Neuronal stem cell (in vitro differentiated cells): ENCODE data around the gene TOX2.

Source experiments
- DNase-seq: peaks from one replicate; pipeline ENCODE4 v3.0.0-alpha.2; 2013; ENCODE audit warnings: low spot score
- H2AFZ ChIP-seq: one replicate; pipeline ENCODE4 v1.6.1; 2013; ENCODE audit warnings: mild to moderate bottlenecking, low read length, inconsistent platforms
- H2AK5ac ChIP-seq: 2 replicates; pipeline ENCODE4 v1.6.1; 2013; ENCODE audit warnings: low read depth, mild to moderate bottlenecking, inconsistent platforms, low read length, moderate library complexity, mixed read lengths
- H2BK120ac ChIP-seq: 2 replicates; pipeline ENCODE4 v1.6.1; 2013; ENCODE audit warnings: low read depth, mild to moderate bottlenecking, inconsistent platforms, low read length, moderate library complexity, mixed read lengths
- H2BK12ac ChIP-seq: one replicate; pipeline ENCODE4 v1.6.1; 2013; ENCODE audit warnings: low read length, inconsistent platforms
- H2BK15ac ChIP-seq: 2 replicates; pipeline ENCODE4 v1.6.1; 2013; ENCODE audit warnings: mild to moderate bottlenecking, low read length, inconsistent platforms, mixed read lengths
- H2BK5ac ChIP-seq: one replicate; pipeline ENCODE4 v1.6.1; 2013; ENCODE audit warnings: inconsistent platforms, mild to moderate bottlenecking, low read length, moderate library complexity
- H3K14ac ChIP-seq: one replicate; pipeline ENCODE4 v1.6.1; 2013; ENCODE audit warnings: low read length, inconsistent platforms
- H3K18ac ChIP-seq: 2 replicates; pipeline ENCODE4 v1.6.1; 2013; ENCODE audit warnings: low read length, inconsistent platforms
- H3K23ac ChIP-seq: 2 replicates; pipeline ENCODE4 v1.6.1; 2013; ENCODE audit warnings: low read depth, mild to moderate bottlenecking, mixed read lengths, low read length, inconsistent platforms; ENCODE audit not compliant: poor library complexity
- H3K27ac ChIP-seq: replicated peaks from 3 replicates; pipeline ENCODE4 v1.5.1; 2013; ENCODE audit warnings: low read length, inconsistent platforms
- H3K27me3 ChIP-seq, 3 experiments: 2 replicates each; pipeline ENCODE4 v1.6.1; 2013; ENCODE audit warnings: low read length in 3 of 3, mild to moderate bottlenecking in 2 of 3, inconsistent platforms in 1 of 3, low read depth in 1 of 3, mixed read lengths in 1 of 3, moderate library complexity in 1 of 3; ENCODE audit not compliant: control insufficient read depth in 3 of 3, insufficient read depth in 3 of 3
- H3K36me3 ChIP-seq, 2 donors: replicated peaks in 1 of 2; 2 replicates each; pipeline ENCODE4 v1.6.1; 2013; ENCODE audit warnings: low read length in 2 of 2; ENCODE audit not compliant: control insufficient read depth in 2 of 2, insufficient read depth in 2 of 2
- H3K4ac ChIP-seq: 2 replicates; pipeline ENCODE4 v1.6.1; 2013; ENCODE audit warnings: inconsistent platforms, mild to moderate bottlenecking, low read length, moderate library complexity
- H3K4me1 ChIP-seq, 2 donors: 1 replicate in 1 of 2; 2 replicates in 1 of 2; pipeline ENCODE4 v1.6.1; 2013; ENCODE audit warnings: low read length in 2 of 2, low read depth in 1 of 2; ENCODE audit not compliant: control insufficient read depth in 2 of 2, insufficient read depth in 1 of 2
- H3K4me2 ChIP-seq: one replicate; pipeline ENCODE4 v1.6.1; 2013; ENCODE audit warnings: mild to moderate bottlenecking, low read length, inconsistent platforms; ENCODE audit not compliant: insufficient read depth, poor library complexity, severe bottlenecking
- H3K4me3 ChIP-seq, 2 donors: 2 replicates each; pipeline ENCODE4 v1.5.1; 2013; ENCODE audit warnings: low read length in 2 of 2, mild to moderate bottlenecking in 2 of 2, inconsistent platforms in 1 of 2, moderate library complexity in 1 of 2
- H3K79me1 ChIP-seq: one replicate; pipeline ENCODE4 v1.6.1; 2013; ENCODE audit warnings: low read depth, mild to moderate bottlenecking, inconsistent platforms, low read length, moderate library complexity
- H3K9ac ChIP-seq: one replicate; pipeline ENCODE4 v1.6.1; 2013; ENCODE audit warnings: mild to moderate bottlenecking, low read depth, low read length, inconsistent platforms; ENCODE audit not compliant: poor library complexity
- H3K9me3 ChIP-seq, 2 donors: replicated peaks in 1 of 2; 2 replicates each; pipeline versions ENCODE3 to v1.6.1; 2013; ENCODE audit warnings: low read length in 2 of 2, mild to moderate bottlenecking in 2 of 2, inconsistent platforms in 1 of 2, low read depth in 1 of 2, mixed read lengths in 1 of 2, moderate library complexity in 1 of 2; ENCODE audit not compliant: control insufficient read depth in 2 of 2, insufficient read depth in 1 of 2
- H4K8ac ChIP-seq: one replicate; pipeline ENCODE4 v1.6.1; 2013; ENCODE audit warnings: low read depth, mild to moderate bottlenecking, inconsistent platforms, low read length, moderate library complexity
- H4K91ac ChIP-seq: one replicate; pipeline ENCODE4 v1.6.1; 2013; ENCODE audit warnings: low read length, low read depth, mild to moderate bottlenecking, inconsistent platforms; ENCODE audit not compliant: poor library complexity
- WGBS, 2 donors: extraction: QIAGEN DNeasy Blood & Tissue Kit; methylation state at CpG; one replicate each; pipeline ENCODE4 v1.1.7; 2013; ENCODE audit warnings: missing lambda C conversion rate in 2 of 2, mixed read lengths in 1 of 2; ENCODE audit not compliant: insufficient read length in 2 of 2, insufficient replicate concordance in 1 of 2; ENCODE audit errors: extremely low coverage in 2 of 2; 5-methylcytosine and 5-hydroxymethylcytosine counted together

Gene TOX2

DNA sequence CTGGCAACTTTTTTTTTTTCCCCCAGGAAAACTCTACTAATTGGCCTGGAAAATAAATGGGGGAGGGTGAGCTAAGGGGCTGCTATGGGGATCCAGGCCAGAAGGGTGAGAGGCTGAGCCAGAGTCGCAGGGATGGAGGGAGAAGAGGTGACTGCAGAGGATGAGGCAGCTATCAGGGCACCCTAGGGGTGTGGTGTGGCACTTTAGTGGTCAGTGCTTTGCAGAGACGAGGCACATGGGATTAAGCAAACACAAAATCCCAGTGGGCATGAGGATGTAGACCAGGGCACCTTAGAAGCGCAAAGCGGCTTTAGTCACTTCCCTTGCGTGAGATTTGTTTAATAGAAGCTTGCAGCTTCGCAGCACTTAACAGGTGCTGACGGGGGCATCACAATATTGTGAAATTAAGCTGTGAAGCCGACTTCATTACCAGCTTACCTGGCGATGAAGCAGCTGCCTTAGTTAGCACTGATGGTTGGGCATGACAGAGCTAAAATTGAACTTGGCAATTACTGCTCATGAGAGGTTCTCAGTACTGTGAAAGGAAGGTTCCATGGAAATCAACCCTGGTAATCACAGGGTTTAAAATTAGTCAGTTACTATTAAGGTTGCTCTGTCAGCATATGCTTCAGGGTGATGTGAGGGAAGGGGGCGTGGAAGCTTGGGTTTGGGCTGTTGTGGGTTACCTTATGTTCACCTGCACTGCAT is 26.0 kb downstream of the TOX2 start:
- no peak overlapping the region for H2BK12ac ChIP-seq
- no peak overlapping the region for H4K8ac ChIP-seq
- H3K14ac ChIP-seq: no peak overlapping the region
- H3K27me3 ChIP-seq: peaks cover 0 to 3% (median 0%) of the 10 kb centered on the region in 3 experiments
- no CpG with 5 or more reads among the region's 10 CpGs for WGBS, 2 donors
- H3K27ac ChIP-seq: no peak overlapping the region
- peak overlapping the region; percentile 16 for H3K23ac ChIP-seq
- no peak for DNase-seq
- H2BK120ac ChIP-seq: no peak overlapping the region
- H4K91ac ChIP-seq: no peak overlapping the region
- peaks cover 2% of the 10 kb centered on the region for H3K79me1 ChIP-seq
- H3K9me3 ChIP-seq: no peaks in the 10 kb centered on the region
- no peak overlapping the region for H3K4me3 ChIP-seq
- H2AK5ac ChIP-seq: no peak overlapping the region
- no peak overlapping the region for H2BK5ac ChIP-seq
- no peaks in the 10 kb centered on the region for H3K36me3 ChIP-seq
- no peak overlapping the region for H3K9ac ChIP-seq
- H3K4me2 ChIP-seq: no peak overlapping the region
- no peak overlapping the region for H3K18ac ChIP-seq
- H2BK15ac ChIP-seq: no peak overlapping the region
- H3K4ac ChIP-seq: no peak overlapping the region
- H2AFZ ChIP-seq: no peak overlapping the region
- no peaks in the 10 kb centered on the region for H3K4me1 ChIP-seq

DNA sequence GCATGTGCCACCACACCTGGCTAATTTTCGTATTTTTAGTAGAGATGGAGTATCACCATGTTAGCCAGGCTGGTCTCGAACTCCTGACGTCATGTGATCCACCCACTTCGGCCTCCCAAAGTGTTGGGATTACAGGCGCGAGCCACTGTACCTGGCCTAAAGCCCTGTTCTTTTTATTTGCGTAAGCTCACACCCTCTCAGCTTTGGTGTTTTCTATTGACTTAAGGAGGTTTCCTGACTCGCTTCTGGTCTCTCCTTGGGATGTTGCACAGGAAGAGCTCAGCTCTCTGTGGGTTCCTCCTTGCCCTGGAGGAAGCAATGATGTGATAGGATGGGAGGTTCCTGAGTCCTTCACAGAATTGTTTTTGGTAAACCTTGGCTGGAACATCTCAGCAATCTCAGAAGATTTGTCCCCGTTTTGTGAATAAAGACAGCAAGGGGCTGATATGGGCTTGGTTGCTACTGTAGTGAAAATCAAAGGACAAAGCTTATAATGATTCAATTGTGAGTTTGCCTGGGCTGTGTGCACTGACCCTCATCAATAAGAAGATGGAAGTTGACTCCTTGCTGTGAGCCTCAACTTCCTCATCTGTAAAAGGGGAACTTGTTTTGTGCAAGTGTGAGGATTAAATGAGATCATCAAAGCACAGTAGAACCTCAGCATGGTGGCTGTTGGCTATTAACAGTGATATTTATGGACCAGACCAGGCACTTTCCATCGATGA is 27.0 kb downstream of the TOX2 start:
- WGBS, 2 donors: no CpG with 5 or more reads among the region's 10 CpGs
- Histone ChIP-seq H3K18ac (no peak overlapping the region), H4K8ac (no peak overlapping the region), H2BK12ac (no peak overlapping the region), H3K4me1 (no peaks in the 10 kb centered on the region), H3K4ac (no peak overlapping the region), H2BK120ac (no peak overlapping the region), H2BK15ac (no peak overlapping the region), H3K23ac (no peak overlapping the region), H2AFZ (no peak overlapping the region), H4K91ac (no peak overlapping the region), H3K4me3 (no peak overlapping the region), H3K9me3 (no peaks in the 10 kb centered on the region), H2AK5ac (no peak overlapping the region), H3K9ac (no peak overlapping the region), H3K4me2 (no peak overlapping the region), H3K27ac (no peak overlapping the region), H3K79me1 (no peaks in the 10 kb centered on the region), H3K27me3 (peaks cover 0 to 3% (median 0%) of the 10 kb centered on the region in 3 experiments), H2BK5ac (no peak overlapping the region), H3K14ac (no peak overlapping the region), H3K36me3 (no peaks in the 10 kb centered on the region)
- DNase-seq: no peak

DNA sequence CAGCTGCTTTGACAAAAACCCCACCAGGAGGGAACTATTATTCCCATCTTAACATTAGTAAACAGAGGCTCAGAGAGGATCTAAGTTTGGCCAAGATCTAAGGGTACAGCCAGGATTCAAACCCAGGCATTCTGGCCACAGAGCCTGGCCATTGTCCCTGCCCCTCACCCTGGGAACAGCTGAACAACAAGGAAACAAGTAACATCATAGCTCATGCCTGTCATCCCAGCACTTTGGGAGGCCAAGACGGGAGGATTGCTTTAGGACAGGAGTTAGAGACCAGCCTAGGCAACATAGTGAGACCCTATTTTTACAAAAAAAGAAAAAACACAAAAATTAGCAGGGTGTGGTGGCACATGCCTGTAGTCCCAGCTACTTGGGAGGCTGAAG is 27.5 kb downstream of the TOX2 start:
- no peak overlapping the region for H3K14ac ChIP-seq
- H3K23ac ChIP-seq: no peak overlapping the region
- no peak overlapping the region for H3K4me3 ChIP-seq
- H2BK12ac ChIP-seq: no peak overlapping the region
- H3K9ac ChIP-seq: no peak overlapping the region
- H3K27me3 ChIP-seq: peaks cover 0 to 3% (median 0%) of the 10 kb centered on the region in 3 experiments
- H4K91ac ChIP-seq: no peak overlapping the region
- no peak overlapping the region for H2BK15ac ChIP-seq
- no peak overlapping the region for H3K18ac ChIP-seq
- H3K79me1 ChIP-seq: no peaks in the 10 kb centered on the region
- H3K4me2 ChIP-seq: no peak overlapping the region
- peaks cover 0 to 2% of the 10 kb centered on the region in 2 donors for H3K4me1 ChIP-seq
- no peak overlapping the region for H2AFZ ChIP-seq
- no peak overlapping the region for H3K27ac ChIP-seq
- WGBS, 2 donors: no CpG with 5 or more reads among the region's 1 CpG
- H2BK120ac ChIP-seq: no peak overlapping the region
- no peak overlapping the region for H3K4ac ChIP-seq
- no peaks in the 10 kb centered on the region for H3K36me3 ChIP-seq
- no peak overlapping the region for H2BK5ac ChIP-seq
- DNase-seq: no peak
- H3K9me3 ChIP-seq: no peaks in the 10 kb centered on the region
- H4K8ac ChIP-seq: no peak overlapping the region
- no peak overlapping the region for H2AK5ac ChIP-seq

DNA sequence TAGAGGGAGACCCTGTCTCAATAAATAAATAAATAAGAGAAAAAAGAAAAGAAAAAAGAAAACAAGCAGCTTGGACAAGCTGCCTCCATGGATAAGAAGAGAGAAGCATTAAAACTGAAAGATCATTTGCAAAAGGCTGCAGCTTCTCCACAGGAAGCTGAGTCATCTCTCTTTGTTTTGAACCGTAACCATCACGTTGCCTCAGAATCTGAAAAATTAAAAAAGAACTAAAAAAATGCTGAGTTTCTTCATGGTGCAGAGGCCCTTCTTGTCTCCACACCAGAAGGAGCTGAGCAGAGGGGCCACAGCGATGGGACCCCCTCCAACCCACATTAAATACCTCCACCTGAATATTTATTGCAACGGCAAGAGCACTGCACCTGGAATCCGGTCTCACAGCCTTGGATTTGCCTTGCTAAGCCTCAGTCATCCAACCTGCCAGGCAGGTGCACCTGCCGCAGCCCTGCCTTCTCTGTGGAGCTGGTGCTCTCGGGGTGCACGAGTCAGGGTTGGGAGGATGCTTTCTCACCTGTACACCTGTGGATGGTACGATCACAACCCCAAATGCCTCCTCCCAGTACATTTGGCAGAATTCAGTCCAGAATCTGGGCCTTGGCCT is 28.1 kb downstream of the TOX2 start:
- no peak overlapping the region for H4K8ac ChIP-seq
- peak overlapping the region; percentile 5 for H3K14ac ChIP-seq
- DNase-seq: no peak
- no peak overlapping the region for H3K18ac ChIP-seq
- no peak overlapping the region for H3K4ac ChIP-seq
- H2BK5ac ChIP-seq: no peak overlapping the region
- H3K9ac ChIP-seq: peak overlapping the region; percentile 34
- no peak overlapping the region for H2BK15ac ChIP-seq
- no peaks in the 10 kb centered on the region for H3K36me3 ChIP-seq
- H2AK5ac ChIP-seq: no peak overlapping the region
- H3K4me1 ChIP-seq: peaks cover 0 to 2% of the 10 kb centered on the region in 2 donors
- WGBS, 2 donors: no CpG with 5 or more reads among the region's 9 CpGs
- no peak overlapping the region for H3K4me2 ChIP-seq
- no peak overlapping the region for H3K27ac ChIP-seq
- no peak overlapping the region for H4K91ac ChIP-seq
- H3K27me3 ChIP-seq: peaks cover 0 to 3% (median 0%) of the 10 kb centered on the region in 3 experiments
- no peaks in the 10 kb centered on the region for H3K79me1 ChIP-seq
- H2BK120ac ChIP-seq: no peak overlapping the region
- no peak overlapping the region for H2BK12ac ChIP-seq
- H3K4me3 ChIP-seq: no peak overlapping the region
- no peak overlapping the region for H2AFZ ChIP-seq
- H3K9me3 ChIP-seq: no peaks in the 10 kb centered on the region
- no peak overlapping the region for H3K23ac ChIP-seq
